IMR-90 (cell line): ENCODE measurements around the gene CTDSPL. TPM values are rescaled to one million over a fixed set of nuclear protein-coding genes. Genes with fewer than 3 reads are reported as not detected.
A peak's percentile ranks its signal among the peaks of the same experiment; 100 is the strongest.

Experiments used
- ATAC-seq: fragments of 200-7000 bp; cut with Tn5 transposase; 2 replicates; pipeline ENCODE4 v1.9.1; 2020; ENCODE audit warnings: low read depth, mild to moderate bottlenecking, moderate library complexity
- BruUV-seq: library from RNA; stranded (reverse); fragments of 400-500 nt; replicated peaks from 2 replicates; lab custom pipeline; 2021; lab: Mats Ljungman, UMichigan
- CTCF ChIA-PET: fragments of 300-600 bp; formaldehyde crosslinking; extraction: SDS; loops from one replicate; lab custom pipeline; 2021; ENCODE audit warnings: antibody characterized with exemption; lab: Yijun Ruan, JAX
- POLR2A ChIA-PET: fragments of 300-600 bp; sonication (Branson Sonifier 250); formaldehyde crosslinking; loops from one replicate; lab custom pipeline; 2022; ENCODE audit warnings: antibody characterized with exemption; ENCODE audit not compliant: unreplicated experiment; lab: Charles Lee
- DNase-seq: peaks from one replicate; pipeline ENCODE4 v3.0.0; 2013
- H2AFZ ChIP-seq: replicated peaks from 2 replicates; pipeline ENCODE3; 2013; ENCODE audit warnings: low read length, mild to moderate bottlenecking; ENCODE audit not compliant: poor library complexity
- H2AK5ac ChIP-seq: 2 replicates; pipeline ENCODE4 v1.6.1; 2013; ENCODE audit warnings: low read depth, low read length, inconsistent platforms
- H2AK9ac ChIP-seq: replicated peaks from 2 replicates; pipeline ENCODE3; 2013; ENCODE audit warnings: mild to moderate bottlenecking, low read depth, low read length, moderate library complexity; ENCODE audit not compliant: poor library complexity
- H2BK120ac ChIP-seq: 2 replicates; pipeline ENCODE4 v1.6.1; 2013; ENCODE audit warnings: low read depth, low read length, inconsistent platforms
- H2BK15ac ChIP-seq: 3 replicates; pipeline ENCODE4 v1.6.1; 2013; ENCODE audit warnings: low read depth, low read length, inconsistent platforms
- H2BK20ac ChIP-seq: 2 replicates; pipeline ENCODE4 v1.6.1; 2013; ENCODE audit warnings: low read depth, mild to moderate bottlenecking, inconsistent platforms, low read length, moderate library complexity
- H2BK5ac ChIP-seq: 2 replicates; pipeline ENCODE4 v1.6.1; 2013; ENCODE audit warnings: mild to moderate bottlenecking, low read depth, low read length, inconsistent platforms; ENCODE audit not compliant: poor library complexity, severe bottlenecking
- H3K14ac ChIP-seq: replicated peaks from 2 replicates; pipeline ENCODE4 v1.6.1; 2013; ENCODE audit warnings: low read depth, low read length, inconsistent platforms
- H3K18ac ChIP-seq: 2 replicates; pipeline ENCODE4 v1.6.1; 2013; ENCODE audit warnings: low read depth, low read length, control low read depth
- H3K23ac ChIP-seq: 2 replicates; pipeline ENCODE4 v1.6.1; 2013; ENCODE audit warnings: low read depth, low read length, inconsistent platforms
- H3K27ac ChIP-seq: 2 replicates; pipeline ENCODE4 v1.5.1; 2013; ENCODE audit warnings: mild to moderate bottlenecking, control low read depth, low read length; ENCODE audit not compliant: insufficient read depth
- H3K27me3 ChIP-seq: 2 replicates; pipeline ENCODE4 v1.6.1; 2013; ENCODE audit warnings: low read length; ENCODE audit not compliant: control insufficient read depth, insufficient read depth
- H3K36me3 ChIP-seq: 2 replicates; pipeline ENCODE4 v1.6.1; 2013; ENCODE audit warnings: low read length, mixed read lengths; ENCODE audit not compliant: control insufficient read depth, insufficient read depth
- H3K4ac ChIP-seq: 2 replicates; pipeline ENCODE4 v1.6.1; 2013; ENCODE audit warnings: low read depth, low read length, inconsistent platforms
- H3K4me1 ChIP-seq: 2 replicates; pipeline ENCODE4 v1.6.1; 2013; ENCODE audit warnings: low read length, mixed read lengths; ENCODE audit not compliant: control insufficient read depth, insufficient read depth
- H3K4me2 ChIP-seq: 2 replicates; pipeline ENCODE4 v1.6.1; 2013; ENCODE audit warnings: low read depth, mild to moderate bottlenecking, control low read depth, low read length, moderate library complexity
- H3K4me3 ChIP-seq: 2 replicates; pipeline ENCODE4 v1.5.1; 2013; ENCODE audit warnings: low read depth, mild to moderate bottlenecking, control low read depth, low read length, moderate library complexity; ENCODE audit not compliant: insufficient read depth
- H3K56ac ChIP-seq: 2 replicates; pipeline ENCODE4 v1.6.1; 2013; ENCODE audit warnings: low read length, inconsistent platforms; ENCODE audit not compliant: insufficient read depth; ENCODE audit errors: extremely low read depth
- H3K79me1 ChIP-seq, 2 experiments: 2 replicates each; pipeline ENCODE4 v1.6.1; 2013; ENCODE audit warnings: low read length in 2 of 2, inconsistent platforms in 1 of 2, low read depth in 1 of 2
- H3K9ac ChIP-seq: 2 replicates; pipeline ENCODE4 v1.6.1; 2013; ENCODE audit warnings: low read depth, low read length, control low read depth
- H3K9me1 ChIP-seq: 2 replicates; pipeline ENCODE4 v1.6.1; 2013; ENCODE audit warnings: low read length, inconsistent platforms; ENCODE audit not compliant: insufficient read depth
- H3K9me3 ChIP-seq: 2 replicates; pipeline ENCODE4 v1.6.1; 2013; ENCODE audit warnings: low read length; ENCODE audit not compliant: control insufficient read depth, insufficient read depth
- H4K20me1 ChIP-seq: 2 replicates; pipeline ENCODE4 v1.6.1; 2013; ENCODE audit warnings: low read length, inconsistent platforms; ENCODE audit not compliant: insufficient read depth
- H4K5ac ChIP-seq: 2 replicates; pipeline ENCODE4 v1.6.1; 2013; ENCODE audit warnings: mild to moderate bottlenecking, low read depth, low read length, control low read depth
- H4K8ac ChIP-seq, 2 experiments: 2 replicates each; pipeline ENCODE4 v1.6.1; 2013; ENCODE audit warnings: low read depth in 2 of 2, low read length in 2 of 2, control low read depth in 1 of 2, inconsistent platforms in 1 of 2
- H4K91ac ChIP-seq: 2 replicates; pipeline ENCODE4 v1.6.1; 2013; ENCODE audit warnings: low read depth, low read length, inconsistent platforms; ENCODE audit not compliant: insufficient read depth
- BHLHE40 ChIP-seq: fragments of 150-350 bp; IDR thresholded peaks from 2 replicates; pipeline ENCODE4 v1.6.1; 2016; ENCODE audit warnings: mild to moderate bottlenecking, low read depth, low read length
- CEBPB ChIP-seq: IDR thresholded peaks from 2 replicates; pipeline ENCODE4 v1.6.1; 2012; ENCODE audit warnings: low read depth, low read length, improper control_type of control experiment
- CTCF ChIP-seq: conservative IDR thresholded peaks from 2 replicates; pipeline ENCODE4 v1.5.1; 2012; ENCODE audit warnings: mild to moderate bottlenecking, low read depth, low read length, improper control_type of control experiment
- ELK1 ChIP-seq: fragments of 150-350 bp; IDR thresholded peaks from 2 replicates; pipeline ENCODE4 v1.6.1; 2016; ENCODE audit warnings: low read depth, mild to moderate bottlenecking, low read length, moderate library complexity, borderline replicate concordance
- MXI1 ChIP-seq: IDR thresholded peaks from 2 replicates; pipeline ENCODE4 v1.6.1; 2012; ENCODE audit warnings: low read depth, mild to moderate bottlenecking, low read length, moderate library complexity, borderline replicate concordance
- POLR2A ChIP-seq: IDR thresholded peaks from 2 replicates; pipeline ENCODE4 v1.6.1; 2012; ENCODE audit warnings: mild to moderate bottlenecking, low read depth, low read length
- SMC3 ChIP-seq: fragments of 150-350 bp; IDR thresholded peaks from 2 replicates; pipeline ENCODE4 v1.6.1; 2016; ENCODE audit warnings: low read depth, mild to moderate bottlenecking, antibody characterized with exemption, low read length, moderate library complexity
- USF2 ChIP-seq: fragments of 150-350 bp; IDR thresholded peaks from 2 replicates; pipeline ENCODE4 v1.6.1; 2017; ENCODE audit warnings: mild to moderate bottlenecking, antibody characterized with exemption, low read length, low read depth
- WGBS, 2 experiments: methylation state at CpG; one replicate each; pipeline versions ENCODE4 v1.1.5 to v1.1.7; 2013; ENCODE audit warnings: missing lambda C conversion rate in 2 of 2; ENCODE audit not compliant: insufficient read length in 1 of 2; ENCODE audit errors: extremely low coverage in 2 of 2; 5-methylcytosine and 5-hydroxymethylcytosine counted together
- dilution Hi-C: fragments of 300-500 bp; cut with HindIII; formaldehyde crosslinking; loops from one replicate; pipeline ENCODE4 v1.14.3; 2018; ENCODE audit warnings: low sequenced_read_pairs; ENCODE audit not compliant: unreplicated experiment
- in situ Hi-C: fragments of 300-500 bp; cut with MboI; formaldehyde crosslinking; loops from 3 replicates; pipeline ENCODE4 v1.14.3; 2019; ENCODE audit warnings: low sequenced_read_pairs, inconsistent platforms, mixed read lengths
- intact Hi-C: fragments of 100-400 bp; cut with micrococcal nuclease; formaldehyde crosslinking; loops from 2 replicates; pipeline ENCODE4 v1.10.0; 2022
- polyA plus RNA-seq, 3 experiments: library from polyadenylated mRNA; depleted of rRNA; stranded (reverse); fragments of >200 nt; gene quantifications; 2 replicates each; pipeline ENCODE4 v1.2.3, GENCODE V29; 2012; ENCODE audit warnings: low replicate concordance in 1 of 3
- total RNA-seq: library from RNA; depleted of rRNA; stranded (reverse); fragments of >200 nt; gene quantifications from 2 replicates; pipeline ENCODE4 v1.2.3, GENCODE V29; 2012

CTDSPL gene
- total and polyA plus RNA-seq, 2 of the 4 experiments (the other 2 are of a cell fraction), result 24.5 to 29.0 TPM

GRCh38 chr3:38004415-38005075 lies 142.9 kb downstream of the CTDSPL start (continued):
- TF ChIP-seq CEBPB, result no peak

GRCh38 chr3:38005076-38006020 lies 143.7 kb downstream of the CTDSPL start:
- no peak overlapping the region for H3K27ac ChIP-seq
- intact Hi-C loops (no loop called here), in situ Hi-C loops (no loop called here), dilution Hi-C loops (no loop called here)
- H3K27me3 ChIP-seq, result no peaks in the 10 kb centered on the region
- ATAC-seq (no peak), DNase-seq (no peak)
- no peaks in the 10 kb centered on the region for H3K9me3 ChIP-seq
- no peak overlapping the region for H3K9ac ChIP-seq
- no peaks in the 10 kb centered on the region for H3K4me1 ChIP-seq
- peak overlapping the region; percentile 39 for H2AK9ac ChIP-seq
- H3K9me1 ChIP-seq, result peaks cover 8% of the 10 kb centered on the region; the same call in 1 of the 2 replicates
- no peak overlapping the region for H2BK15ac ChIP-seq
- H3K4me3 ChIP-seq, result no peak overlapping the region
- no peak overlapping the region for H3K23ac ChIP-seq
- WGBS, 2 experiments, result 96% methylated on average over 4 of the region's 15 CpGs; no CpG with 5 or more reads in 1 of the 2 experiments
- no peak overlapping the region for H2AK5ac ChIP-seq
- H2AFZ ChIP-seq, result no peak overlapping the region
- H4K5ac ChIP-seq, result no peak overlapping the region
- H3K4me2 ChIP-seq, result no peak overlapping the region
- H3K79me1 ChIP-seq, result no peaks in the 10 kb centered on the region
- no peak overlapping the region for H3K18ac ChIP-seq
- H4K8ac ChIP-seq, result no peak overlapping the region
- no peak overlapping the region for H2BK120ac ChIP-seq
- ChIA-PET POLR2A (no interaction called here), CTCF (no interaction called here)
- H3K4ac ChIP-seq, result no peak overlapping the region
- peaks cover 28% of the 10 kb centered on the region for H3K36me3 ChIP-seq
- peaks cover 8% of the 10 kb centered on the region; the same call in 1 of the 2 replicates for H4K20me1 ChIP-seq
- H2BK5ac ChIP-seq, result no peak overlapping the region
- no peak for TF ChIP-seq MXI1
- TF ChIP-seq BHLHE40, result no peak
- TF ChIP-seq CEBPB, result no peak
- no peak for TF ChIP-seq POLR2A
- TF ChIP-seq SMC3, result no peak
- no peak for TF ChIP-seq ELK1
- TF ChIP-seq USF2, result no peak
- no peak for TF ChIP-seq CTCF
- H2BK20ac ChIP-seq, result no peak overlapping the region
- BruUV-seq, result no TSS peak
- no peak overlapping the region for H3K56ac ChIP-seq
- no peak overlapping the region for H3K14ac ChIP-seq
- H4K91ac ChIP-seq, result no peak overlapping the region
